OCI-M2 (cell line): ENCODE results near the gene SLC22A23.
A peak's percentile ranks its signal among the peaks of the same experiment; 100 is the strongest.

Experiments used
- DNase-seq: peaks from one replicate; lab custom pipeline; 2025; ENCODE audit not compliant: unreplicated experiment; lab: John Stamatoyannopoulos, UW

SLC22A23 gene, protein sequence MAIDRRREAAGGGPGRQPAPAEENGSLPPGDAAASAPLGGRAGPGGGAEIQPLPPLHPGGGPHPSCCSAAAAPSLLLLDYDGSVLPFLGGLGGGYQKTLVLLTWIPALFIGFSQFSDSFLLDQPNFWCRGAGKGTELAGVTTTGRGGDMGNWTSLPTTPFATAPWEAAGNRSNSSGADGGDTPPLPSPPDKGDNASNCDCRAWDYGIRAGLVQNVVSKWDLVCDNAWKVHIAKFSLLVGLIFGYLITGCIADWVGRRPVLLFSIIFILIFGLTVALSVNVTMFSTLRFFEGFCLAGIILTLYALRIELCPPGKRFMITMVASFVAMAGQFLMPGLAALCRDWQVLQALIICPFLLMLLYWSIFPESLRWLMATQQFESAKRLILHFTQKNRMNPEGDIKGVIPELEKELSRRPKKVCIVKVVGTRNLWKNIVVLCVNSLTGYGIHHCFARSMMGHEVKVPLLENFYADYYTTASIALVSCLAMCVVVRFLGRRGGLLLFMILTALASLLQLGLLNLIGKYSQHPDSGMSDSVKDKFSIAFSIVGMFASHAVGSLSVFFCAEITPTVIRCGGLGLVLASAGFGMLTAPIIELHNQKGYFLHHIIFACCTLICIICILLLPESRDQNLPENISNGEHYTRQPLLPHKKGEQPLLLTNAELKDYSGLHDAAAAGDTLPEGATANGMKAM

DNA sequence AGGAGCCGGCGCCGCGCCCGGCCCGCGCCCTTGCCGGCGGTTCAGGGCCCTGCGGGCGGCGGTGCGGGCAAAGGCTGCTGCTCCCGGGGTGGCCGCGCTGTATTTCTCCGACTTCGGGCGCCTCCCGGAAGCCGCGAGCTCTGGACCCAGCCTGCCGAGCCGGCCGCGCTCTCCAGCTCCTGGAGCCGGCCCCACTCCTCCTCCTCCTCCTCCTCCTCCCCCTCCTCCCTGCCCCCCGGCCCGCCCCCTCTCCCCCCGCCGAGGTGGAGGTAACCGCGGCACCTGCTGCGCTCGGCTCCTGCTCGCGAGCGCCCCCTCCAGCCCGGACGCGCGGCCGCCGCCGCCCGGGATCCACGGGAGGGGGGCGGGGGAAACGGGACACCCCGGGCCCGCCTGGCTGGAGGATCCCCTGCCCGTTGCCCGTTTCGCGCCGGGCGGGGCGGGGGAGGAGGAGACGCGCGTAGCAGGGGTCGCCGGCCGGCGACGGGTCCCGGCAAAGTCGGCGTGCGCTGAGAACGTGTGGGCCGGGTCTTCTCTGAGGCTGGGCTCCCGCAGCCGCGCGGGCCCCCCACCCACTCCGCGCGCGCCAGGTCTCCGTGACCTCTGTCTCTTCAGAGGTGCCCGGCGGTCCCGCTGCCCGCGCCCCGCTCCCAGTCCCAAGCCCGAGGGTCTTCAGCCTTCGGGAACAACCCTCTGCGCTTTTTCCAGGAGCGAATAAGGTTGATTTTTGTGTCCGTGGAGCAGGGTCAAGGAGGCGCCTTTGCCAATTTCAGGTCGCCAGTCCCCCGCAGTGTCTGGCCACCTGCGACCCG is at the start of gene SLC22A23:
Gene SLC22A23 (minus strand): TSS at position 153 of the 812 bp plus-strand sequence. CDS start 491 bp downstream, outside the sequence.
- no peak for DNase-seq

- no peak for DNase-seq
Measured at GRCh38 chr6:3506200-3506599, 49.4 kb upstream of the SLC22A23 start.

DNA sequence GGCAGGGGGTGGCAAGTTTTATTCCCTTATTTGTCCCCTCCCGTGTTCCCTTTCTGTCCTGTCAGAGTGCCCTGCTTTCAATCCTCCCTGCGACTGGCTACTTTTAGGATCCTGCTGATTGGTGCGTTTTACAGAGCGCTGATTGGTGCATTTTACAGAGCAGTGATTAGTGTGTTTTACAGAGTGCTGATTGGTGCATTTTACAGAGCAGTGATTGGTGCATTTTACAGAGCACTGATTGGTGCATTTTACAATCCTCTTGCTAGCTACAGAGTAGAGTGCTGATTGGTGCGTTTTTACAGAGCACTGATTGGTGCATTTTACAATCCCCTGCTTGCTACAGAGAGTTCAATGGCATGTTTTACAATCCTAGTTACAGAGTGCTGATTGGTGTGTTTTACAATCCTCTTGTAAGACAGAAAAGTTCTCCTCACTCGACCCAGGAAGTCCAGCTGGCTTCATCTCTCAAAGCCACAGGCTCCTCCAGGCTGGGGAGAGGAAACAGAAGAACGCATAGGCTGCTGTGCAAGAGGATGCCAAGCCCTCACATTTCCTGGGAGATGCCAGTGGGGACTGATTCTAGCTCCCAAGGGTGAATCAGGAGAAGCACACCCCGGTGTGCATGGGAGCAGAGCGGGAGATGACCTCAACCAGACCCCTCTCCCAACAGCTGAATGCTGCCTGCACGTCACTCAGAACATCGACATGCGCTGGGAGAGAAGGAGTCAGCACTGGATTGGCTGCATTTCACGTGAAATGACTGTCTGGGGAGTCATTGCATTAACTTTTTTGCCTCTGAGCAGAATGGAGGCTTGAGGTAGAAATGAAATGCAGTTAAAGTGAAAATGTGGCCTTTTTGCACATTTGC is 48.3 kb upstream of the SLC22A23 start:
- DNase-seq, result no peak

- no peak for DNase-seq
Measured at GRCh38 chr6:3504354-3504753, 47.5 kb upstream of the SLC22A23 start.

DNA sequence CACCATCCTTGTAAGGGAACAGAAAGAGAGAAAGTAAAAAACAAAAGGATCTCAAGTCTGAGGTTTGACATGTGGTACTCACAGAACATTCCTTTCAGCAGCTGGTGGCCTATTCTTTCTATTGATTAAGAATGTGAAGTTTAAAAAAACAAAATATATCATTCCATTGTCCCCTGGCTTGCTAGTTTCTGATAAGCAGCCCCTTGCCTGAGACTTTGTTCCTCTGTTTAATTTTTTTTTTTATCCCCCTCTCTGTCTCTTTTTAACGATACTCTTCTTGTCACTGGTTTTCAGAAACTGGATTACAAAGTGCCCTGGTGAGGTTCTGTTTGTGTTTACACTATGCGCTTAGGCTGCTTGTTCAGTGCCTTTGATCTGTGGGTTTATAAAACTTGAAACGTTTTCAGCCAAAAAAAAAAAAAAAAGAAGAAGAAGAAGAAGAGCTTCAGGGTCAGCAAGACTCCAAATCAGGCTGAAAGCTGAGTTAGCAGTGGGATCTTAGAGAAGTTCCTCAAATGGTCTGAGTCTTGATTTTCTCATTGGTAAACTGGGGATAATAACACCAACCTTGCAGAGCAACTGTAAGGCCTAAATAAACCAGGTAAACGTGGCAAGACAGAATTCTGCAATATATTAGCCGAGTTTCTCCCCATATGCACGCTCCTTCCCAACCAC is 45.1 kb upstream of the SLC22A23 start:
- DNase-seq, result peak; percentile 38

- no peak for DNase-seq
Measured at GRCh38 chr6:3500262-3501014, 43.6 kb upstream of the SLC22A23 start.

- DNase-seq, result no peak
Measured at GRCh38 chr6:3499603-3500002, 42.8 kb upstream of the SLC22A23 start.

- DNase-seq, result no peak
Measured at GRCh38 chr6:3496395-3496794, 39.5 kb upstream of the SLC22A23 start.

- no peak for DNase-seq
Measured at GRCh38 chr6:3494391-3495100, 37.7 kb upstream of the SLC22A23 start.

DNA sequence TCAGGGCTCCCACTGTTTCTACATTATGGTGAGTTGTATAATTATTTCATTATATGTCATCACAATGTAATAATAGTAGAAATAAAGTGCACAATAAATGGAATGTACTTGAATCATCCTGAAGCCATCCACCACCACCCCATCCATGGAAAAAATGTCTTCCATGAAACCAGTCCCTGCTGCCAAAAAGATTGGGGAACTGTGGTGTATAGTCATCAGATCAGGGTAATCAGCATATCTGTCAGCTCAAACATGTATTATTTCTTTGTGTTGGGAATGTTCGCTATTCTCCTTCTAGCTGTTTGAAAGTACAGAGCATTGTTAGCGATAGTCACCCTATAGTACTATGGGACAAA is 33.8 kb upstream of the SLC22A23 start:
- DNase-seq, result no peak

DNA sequence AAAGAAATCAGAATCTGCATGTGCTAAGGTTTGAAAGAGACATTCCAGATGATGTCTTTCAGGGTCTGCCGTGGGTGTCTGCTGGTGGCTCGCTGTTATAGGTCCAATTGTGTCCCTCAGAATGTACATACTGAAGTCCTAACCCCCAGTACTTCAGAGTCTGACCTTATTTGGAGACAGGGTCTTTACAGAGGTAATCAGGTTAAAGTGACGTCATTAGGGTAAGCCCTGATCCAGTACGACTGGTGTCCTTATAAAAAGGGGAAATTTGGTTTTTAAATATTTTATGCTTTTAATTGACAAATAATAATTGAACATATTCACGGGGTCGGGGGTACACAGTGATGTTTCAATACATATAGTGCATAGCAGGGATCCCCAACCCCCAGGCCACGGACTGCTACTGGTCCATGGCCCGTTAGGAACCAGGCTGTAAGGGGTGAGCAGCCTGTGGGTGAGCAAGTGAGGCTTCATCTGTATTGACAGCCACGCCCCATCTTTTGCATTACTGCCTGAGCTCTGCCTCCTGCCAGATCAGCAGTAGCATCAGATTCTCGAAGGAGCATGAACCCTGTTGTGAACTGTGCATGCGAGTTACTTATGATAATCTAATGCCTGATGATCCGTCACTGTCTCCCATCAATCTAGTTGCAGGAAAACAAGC is 33.2 kb upstream of the SLC22A23 start:
- DNase-seq, result no peak

GRCh38 chr6:3489027-3489757 is 32.3 kb upstream of the SLC22A23 start:
- DNase-seq, result no peak

GRCh38 chr6:3484946-3485345 is 28.1 kb upstream of the SLC22A23 start:
- DNase-seq, result no peak

GRCh38 chr6:3484192-3484591 is 27.3 kb upstream of the SLC22A23 start:
- no peak for DNase-seq

DNA sequence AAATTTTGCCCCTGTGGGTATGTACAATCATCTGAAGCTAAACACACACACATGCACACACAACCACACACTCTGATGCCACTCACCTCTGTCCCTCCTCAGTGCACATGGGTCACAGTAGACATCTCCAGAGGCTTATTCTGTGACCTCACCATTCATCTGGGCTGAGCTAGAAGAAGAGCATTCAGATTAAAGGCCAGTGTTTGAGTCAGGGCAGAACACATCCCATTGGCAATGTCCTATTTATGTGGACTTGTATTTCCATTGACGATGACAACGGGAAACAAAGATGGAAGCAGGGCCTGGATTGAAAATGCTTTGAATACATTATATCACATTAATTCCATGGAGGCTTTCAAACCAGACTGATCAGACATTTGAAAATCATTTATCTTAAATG is 26.8 kb upstream of the SLC22A23 start:
- DNase-seq, result no peak

GRCh38 chr6:3482869-3483268 is 26.0 kb upstream of the SLC22A23 start:
- no peak for DNase-seq

DNA sequence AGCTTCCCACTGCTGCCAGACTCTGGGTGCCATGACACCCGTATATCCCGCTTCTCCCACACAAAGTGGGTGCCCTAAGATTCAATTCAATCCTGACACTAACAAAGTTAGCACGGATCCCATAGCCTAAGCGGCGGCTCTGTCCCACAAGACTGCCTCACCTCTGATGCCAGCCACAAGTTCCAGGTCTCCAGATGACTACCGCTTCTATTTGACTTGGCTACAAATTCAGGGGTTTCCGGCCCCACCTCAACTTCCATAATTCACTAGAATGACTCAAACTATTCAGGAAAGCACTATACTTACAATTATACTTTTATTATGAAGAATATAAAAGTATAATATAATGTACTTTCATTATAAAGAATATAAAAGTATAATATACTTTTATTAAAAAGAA is 24.8 kb upstream of the SLC22A23 start:
- DNase-seq, result no peak

DNA sequence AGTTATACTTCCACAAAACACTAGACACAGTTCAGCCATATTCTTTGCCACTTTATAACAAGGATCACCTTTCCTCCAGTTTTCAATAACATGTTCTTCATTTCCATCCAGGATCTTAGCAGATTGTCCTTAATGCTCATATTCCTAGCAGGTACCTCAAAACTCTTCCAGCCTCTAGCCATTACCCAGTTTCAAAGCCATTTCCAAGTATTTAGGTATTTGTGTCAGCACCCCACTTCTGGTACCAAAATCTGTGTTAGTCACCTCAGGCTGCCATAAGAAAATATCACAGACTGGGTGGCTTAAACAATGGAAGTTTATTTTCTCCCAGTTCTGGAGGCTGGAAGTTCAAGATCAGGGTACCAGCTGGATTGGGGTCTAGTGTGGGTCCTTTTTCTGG is 23.2 kb upstream of the SLC22A23 start:
- no peak for DNase-seq
